GM19238 (cell line): ENCODE results near the gene GRIK4.

Source experiments
- DNase-seq: peaks from one replicate; pipeline ENCODE4 v3.0.0; 2011; ENCODE audit warnings: low spot score; ENCODE audit not compliant: insufficient read length

The GRIK4 gene

DNA sequence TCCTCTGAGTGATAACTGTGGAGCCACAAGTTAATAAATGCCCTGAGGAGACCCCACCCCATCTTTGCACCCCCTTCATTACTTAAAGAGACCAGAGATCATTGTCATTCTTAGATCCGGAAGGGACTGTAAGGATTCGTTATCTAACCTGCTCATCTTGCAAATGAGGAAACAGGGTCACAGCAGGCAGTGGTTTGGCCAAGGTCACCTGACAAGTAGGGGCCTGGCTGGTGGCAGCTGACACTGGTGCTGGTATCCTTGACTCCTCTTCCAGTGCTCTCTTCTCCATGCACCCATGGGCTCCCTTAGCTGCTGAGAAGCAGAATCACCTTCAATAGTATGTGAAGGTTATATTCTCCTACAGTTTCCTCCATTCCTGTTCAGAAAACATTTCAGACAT lies 151.6 kb downstream of the GRIK4 start:
- DNase-seq: no peak

DNA sequence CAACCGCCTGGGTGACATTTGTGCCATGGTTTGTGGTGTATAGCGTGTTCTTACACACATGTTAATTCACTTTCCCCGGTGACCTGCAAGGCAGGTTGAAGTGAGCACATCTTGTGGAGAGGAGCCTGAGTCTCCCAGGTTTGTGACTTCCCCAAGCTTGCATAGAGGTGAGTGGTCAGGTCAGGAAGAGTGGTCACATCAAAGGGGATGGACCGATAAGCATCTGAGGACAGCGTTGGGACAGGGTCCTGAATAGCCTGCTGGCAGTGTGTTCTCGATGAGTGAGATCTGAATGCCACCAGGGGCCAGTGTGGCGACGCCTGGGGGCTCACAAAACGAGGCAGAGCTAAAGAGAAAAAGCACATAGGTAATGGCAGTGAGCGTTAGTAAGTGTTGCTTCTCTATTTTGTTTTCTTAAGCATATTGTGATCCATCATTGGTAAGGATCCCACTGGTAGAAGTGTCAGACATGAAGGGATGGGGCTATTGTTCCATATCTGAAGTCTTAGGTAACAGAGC lies 154.6 kb downstream of the GRIK4 start:
- no peak for DNase-seq

DNA sequence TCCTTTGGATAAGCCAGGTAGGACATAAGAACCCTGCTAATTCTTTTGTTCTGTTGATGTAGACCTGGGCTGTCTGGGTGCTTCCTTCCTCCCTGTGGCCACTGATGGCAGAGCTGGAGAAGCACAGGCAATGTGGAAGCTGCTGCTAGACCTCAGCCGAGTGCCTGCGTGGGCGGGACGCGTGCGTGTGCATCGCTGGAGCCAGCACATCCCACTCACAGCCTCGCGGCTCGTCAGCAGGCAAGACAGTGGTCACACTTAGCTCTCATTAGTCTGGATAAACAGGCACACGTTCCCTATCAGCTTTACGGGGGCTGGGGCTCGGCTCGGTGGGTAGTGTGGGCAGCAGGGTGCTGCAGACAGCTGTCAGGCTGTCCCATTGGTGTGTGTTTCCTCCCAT lies 155.7 kb downstream of the GRIK4 start:
- no peak for DNase-seq

DNA sequence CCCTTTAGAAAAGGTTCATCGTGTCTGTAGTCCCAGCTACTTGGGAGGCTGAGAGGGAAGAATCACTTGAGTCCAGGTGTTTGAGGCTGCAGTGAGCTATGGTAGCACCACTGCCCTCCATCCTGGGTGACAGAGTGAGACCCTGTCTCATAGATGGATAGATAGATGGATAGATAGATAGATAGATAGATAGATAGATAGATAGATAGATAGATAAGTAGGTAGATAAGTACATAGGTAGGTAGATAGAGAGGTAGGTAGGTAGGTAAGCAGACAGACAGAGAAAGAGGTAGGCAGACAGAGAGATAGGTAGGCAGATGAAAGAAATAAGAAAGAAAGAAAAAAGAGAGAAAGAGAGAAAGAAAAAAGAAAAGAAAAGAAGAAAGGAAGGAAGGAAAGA lies 156.4 kb downstream of the GRIK4 start:
- no peak for DNase-seq

DNA sequence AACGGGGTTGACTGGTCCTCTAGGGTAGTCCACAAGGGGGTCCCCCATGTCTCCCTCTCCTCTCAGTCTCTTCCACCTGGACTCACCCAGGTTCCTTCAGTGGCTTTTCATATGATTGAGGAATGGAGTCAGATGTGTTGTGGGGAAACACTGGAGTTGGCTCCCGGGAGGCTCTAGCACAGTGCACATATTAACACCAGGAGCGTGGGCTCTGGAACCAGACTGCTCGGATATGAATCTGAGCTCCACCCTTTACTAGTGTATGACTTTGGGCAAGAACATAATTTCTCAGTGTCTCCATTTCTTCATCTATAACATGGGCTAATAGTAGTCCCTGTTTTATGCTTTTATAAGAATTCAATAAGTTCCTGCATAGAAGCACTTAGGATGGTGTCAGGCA lies 157.0 kb downstream of the GRIK4 start:
- DNase-seq: no peak

DNA sequence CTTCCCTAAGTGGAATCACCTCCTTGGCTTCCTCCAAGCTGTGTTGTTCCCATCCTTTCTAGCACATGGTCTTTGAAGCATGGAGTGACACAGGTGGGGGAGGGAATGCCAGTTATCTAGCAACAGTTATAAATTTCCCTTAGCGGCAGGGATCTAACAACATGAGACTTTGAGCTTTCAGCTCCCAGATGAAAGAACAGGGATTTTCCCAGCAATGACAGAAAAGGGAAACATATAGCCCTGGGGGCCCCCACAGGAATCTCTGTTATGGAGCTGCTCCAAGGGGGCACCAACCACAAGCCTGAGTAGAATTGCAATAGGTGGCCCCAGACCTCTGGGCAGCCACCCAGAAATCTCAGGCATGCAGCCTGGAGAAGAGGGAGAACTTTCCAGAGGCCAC lies 163.0 kb downstream of the GRIK4 start:
- no peak for DNase-seq

DNA sequence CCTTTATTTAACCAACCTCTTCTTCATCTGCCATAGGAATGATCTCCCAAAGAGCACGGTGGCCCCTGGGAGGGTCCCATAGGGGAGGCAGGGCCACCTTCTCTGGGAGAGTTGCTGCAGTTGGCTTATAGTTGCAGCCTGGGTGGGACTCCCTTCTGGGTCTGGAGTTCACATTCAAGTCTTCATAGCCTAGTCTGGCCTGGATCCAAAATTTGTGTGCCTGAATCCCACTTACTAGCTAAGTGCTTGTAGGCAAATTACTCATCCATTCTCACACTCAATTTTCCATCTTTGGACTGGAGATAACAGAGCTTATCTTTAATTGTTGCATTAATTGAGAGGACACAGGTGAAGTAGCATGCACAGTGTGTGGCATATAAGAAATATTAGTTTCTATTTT lies 163.6 kb downstream of the GRIK4 start:
- no peak for DNase-seq

DNA sequence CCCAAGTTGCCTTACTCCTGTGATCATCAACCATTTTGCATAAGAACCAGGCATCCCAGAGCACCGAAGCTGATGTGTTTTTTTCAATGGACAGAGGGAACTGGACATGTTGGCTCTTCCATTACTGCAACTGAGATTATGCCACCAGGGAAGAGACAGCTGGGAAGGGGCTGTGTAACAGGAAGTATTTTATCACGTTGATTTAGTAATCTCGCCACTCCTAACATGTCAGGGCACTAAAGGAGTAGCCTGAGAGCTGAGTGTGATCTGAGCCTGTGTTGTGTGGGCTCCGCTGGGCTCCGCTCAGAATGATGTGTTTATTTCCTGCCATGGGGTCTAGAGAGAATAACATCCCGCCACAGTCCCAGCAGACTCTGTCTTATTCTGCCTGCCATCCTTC lies 165.4 kb downstream of the GRIK4 start:
- no peak for DNase-seq

DNA sequence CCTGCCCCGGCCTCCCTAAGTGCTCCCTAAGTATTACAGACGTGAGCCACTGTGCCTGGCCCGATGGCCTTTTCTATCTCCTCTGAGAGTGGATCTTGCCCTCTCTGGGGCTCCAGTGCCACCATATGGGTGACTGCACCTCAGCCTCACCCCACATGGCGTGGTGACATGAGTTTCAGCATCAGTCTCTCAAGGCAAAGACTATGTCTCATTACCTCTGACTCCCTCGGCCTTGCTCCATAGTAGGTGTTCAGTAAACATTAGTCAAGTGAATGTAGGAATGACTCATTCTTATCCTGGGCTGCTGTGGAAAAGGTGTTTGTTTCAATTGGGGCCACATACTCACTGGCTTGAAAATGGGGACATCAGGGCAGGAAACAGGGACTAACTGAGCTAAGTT lies 168.8 kb downstream of the GRIK4 start:
- DNase-seq: no peak

DNA sequence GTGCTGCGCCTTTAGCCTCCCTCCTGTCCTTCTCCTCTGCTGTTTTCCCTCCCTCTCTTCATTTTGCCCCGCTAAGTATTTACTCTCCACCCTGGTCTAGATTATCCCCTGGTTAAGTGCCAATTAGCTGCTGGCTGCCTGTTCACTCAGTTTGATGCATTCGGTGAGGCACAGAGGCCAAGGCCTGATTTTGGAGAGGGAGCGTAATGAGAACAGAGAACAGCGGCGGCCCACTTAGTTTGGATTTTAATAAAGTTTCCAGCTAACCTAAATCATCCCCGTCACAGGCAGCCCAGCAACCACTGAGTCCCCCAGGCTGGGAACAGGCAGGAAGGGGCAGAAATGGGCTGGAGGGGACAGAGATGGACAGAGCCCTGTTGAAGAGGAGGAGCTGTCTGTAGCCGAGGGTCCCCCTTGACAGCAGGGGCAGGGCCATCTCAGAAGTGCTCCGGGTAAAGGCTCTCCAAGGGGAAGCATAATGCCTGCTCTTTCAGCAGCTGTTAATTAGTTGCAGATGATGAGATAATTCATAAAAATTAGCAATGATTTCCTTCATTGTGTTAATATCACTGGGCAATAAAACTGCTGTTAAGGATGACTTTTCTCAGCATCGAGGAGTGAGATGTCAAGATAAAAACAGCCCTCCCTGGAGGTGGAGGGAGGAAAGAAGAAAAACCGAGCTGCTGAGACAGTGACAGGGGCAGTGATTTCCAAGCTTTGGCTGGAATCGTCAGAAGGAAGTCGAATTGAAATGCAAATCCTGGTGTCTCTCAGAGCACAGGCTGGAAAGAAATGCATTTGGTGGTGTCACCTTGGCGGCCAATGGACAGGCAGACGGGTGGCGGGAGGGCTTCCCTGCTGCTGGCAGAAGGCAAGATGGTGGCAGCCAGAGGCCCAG lies 170.1 kb downstream of the GRIK4 start:
- no peak for DNase-seq

DNA sequence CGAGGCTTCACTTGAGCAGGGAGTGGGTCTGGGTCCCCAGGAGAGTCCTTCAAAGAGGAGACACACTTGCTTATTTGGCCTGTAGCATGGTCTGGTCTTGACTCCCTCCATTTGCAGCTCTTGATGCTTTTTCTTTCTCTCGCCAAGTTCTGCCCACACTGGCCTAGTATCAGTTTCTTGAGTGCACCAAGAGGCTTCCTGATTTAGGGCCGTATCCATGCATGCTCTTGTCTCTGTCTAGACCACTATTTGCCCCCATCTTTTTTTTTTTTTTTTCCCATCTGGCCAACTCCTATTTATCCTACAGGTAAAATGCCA lies 170.7 kb downstream of the GRIK4 start:
- no peak for DNase-seq

DNA sequence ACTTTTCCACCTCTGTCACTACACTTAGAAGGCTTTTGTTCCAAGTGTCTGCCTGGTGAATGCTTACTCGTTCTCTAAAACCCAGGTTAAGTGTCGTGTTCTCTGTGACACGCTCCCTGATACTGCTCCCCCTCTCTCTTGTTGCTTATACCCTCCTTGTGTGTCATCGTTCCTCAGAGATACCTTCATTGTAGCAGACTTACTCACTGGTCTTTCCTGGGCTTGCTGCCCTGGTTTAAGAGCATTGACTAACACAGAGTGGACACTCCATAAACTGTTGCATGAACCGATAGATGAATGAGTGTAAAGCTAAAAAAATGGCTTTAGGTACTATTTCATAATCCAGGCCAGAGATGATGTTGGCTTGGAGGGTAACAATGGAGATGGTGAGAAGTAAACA lies 171.3 kb downstream of the GRIK4 start:
- no peak for DNase-seq

DNA sequence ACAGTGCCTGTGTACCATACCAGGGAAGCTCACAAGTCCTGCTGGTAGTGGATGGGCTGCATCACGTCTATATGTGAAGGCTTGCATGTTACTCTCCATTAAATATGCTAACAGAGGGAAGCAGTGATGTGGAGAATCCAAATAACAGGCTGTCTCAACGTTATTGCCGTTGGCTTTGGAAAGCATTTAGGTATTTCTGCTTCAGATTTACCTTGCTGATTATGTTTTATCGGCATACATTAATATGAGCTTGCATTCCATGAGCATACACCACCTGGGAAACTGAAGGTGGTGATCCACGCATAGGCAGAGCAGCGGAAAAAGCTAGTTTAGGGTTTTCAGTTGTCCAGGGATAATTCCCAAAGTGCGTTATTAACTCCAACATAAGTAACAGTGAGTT lies 175.0 kb downstream of the GRIK4 start:
- no peak for DNase-seq

DNA sequence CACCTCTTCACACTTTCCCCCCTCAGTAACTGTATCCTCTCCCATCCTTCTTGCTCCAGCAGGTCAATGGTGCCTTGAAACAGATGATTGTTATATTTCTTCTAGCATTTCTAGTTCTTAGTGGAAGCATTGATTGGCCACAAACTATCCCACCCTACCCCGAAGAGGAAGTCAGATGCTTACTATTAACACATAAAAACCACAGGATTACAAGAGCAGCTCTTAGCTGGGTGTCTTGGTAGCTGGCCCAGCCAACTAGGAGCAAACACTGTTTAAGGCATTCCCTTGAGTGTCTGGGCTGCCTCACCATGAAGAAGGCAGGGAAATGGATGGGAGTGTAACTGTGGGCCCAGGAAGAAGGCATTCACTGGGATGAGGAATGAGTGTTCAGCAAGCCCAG lies 176.6 kb downstream of the GRIK4 start:
- no peak for DNase-seq

DNA sequence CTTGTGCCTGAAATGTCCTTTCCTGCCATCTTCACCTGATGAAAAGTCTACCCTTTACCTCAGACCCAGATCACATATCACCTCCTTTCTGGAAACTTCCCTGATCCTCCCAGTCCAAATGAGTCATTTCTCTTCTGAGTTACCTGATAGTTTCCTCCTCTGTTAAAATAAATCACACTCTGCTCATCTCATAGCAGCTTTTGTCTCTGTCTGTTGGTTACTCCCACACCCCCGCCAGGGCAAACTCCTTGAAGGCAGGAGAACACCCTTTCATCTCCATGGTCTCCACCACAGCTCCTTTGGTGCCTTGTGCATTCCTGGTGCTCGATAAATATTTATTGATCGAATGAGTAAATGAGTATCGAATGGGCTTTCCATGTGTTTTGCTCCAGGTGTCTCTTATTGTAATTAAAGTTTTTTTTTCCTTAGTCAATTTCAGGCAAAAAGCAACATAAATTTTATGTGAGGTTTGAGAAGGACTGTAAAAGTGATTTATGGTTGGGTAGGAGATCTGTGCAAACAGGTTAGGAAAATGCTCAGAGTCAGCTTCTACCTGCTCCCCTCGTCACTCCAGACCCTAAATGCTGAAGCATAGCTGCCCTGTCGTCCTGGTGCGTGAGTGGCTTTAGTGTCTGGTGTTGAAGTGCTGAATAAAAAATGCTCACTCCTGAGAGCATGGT lies 178.2 kb downstream of the GRIK4 start:
- no peak for DNase-seq

DNA sequence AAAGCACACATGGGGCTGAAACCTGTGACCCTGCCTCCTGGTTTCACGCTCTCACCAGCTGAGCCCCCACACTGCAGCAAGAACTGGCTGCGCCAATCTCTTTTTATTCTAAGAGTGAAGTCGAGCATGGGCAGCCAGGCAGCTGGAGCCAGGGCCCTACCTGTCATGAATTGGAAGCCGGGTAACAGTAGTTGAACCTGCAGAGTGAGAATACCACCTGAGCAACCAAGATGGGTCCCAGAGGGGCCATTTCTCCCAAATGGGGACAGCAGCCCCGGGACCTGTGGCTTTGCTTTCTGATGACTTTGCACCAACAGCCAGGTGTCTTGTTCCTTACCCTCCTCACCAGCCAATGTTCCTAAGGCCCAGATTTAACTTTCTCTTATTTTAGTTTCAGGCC lies 178.9 kb downstream of the GRIK4 start:
- DNase-seq: no peak

DNA sequence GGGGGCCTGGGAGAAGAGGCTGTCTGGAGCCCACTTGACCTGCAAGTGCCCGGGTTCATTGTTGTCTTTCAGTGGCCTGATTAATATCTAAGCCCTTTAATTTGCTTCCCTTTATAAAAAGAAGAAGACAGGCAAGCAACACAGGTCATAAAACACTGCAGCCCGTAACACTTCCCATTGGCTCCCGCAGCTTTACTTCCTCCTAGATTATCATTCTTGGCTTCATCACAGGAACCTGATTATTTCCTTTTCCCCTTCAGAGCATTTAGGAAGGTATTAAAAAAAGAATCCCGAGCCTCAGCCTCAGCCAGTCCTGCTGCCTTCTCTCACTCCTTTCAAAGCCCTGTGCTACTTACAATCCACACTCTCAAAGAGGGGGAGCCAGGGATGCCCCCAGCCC lies 183.2 kb downstream of the GRIK4 start:
- no peak for DNase-seq

DNA sequence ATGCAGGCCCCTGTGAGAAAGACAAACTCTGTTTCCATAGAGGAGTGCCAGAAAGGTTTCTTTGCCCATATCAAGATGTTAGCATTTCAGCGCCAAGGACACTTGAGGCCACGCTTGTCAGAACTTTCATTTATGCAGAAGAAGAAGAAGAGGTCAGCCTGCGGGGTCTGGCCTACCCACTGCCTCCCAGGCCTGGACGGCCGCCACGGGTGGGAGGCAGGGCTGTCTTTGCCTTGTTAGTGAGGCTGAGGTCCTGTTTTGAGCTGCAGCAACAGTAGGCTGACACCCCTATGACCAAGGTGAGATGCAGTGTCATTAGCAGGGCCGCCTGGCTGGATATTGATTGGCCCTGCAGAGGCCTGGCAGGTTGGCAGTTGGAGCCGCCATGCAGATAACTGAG lies 183.9 kb downstream of the GRIK4 start:
- no peak for DNase-seq

DNA sequence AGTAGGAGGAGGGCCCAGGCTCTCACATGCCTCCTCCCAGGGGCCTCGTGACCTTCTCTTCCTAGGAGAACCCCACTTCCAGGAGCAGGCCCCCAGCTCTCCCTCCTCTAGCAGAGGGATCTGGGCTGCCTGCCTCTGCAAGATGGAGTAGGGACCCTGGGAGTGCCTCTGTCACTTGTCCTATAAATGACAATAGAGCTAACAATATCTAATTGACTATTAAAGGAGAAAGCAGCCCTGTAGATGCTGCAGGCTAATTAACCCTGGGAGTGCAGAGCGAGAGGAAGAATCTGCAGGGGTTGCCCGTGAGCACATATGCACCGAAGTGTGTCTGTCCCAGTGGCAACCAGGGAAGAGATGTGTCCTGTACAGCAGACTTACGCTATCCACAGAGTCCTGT lies 184.4 kb downstream of the GRIK4 start:
- DNase-seq: no peak

DNA sequence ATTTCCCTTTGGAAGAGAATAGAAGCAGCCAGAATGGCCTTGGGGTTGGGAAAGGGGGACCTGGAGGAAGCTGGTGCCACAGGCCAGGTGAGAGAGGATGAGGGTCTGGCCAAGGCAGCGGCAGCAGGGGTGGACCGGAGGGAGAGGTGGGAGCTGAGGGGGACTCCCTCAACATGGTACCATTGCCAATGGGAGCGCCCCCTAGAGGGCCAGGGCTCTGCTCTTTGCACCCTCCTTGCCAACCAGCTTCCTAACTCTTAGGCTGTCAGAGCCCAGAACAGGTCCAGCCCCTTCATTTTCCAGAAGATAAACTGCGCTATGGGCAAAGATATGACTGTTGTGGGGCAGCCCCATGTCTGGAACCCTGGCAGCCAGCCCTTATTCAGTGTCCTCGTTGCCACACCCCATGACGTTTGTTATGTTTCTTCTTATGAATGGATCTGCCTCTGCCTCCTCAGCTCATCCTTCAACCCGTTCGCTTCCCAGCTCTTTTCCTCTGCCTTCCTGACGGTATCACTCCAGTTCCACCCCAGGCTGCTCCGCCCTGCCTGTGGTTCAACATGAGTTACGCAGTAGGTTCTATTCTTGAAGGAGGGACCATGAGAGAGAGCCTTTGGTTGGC lies 185.2 kb downstream of the GRIK4 start:
- no peak for DNase-seq

DNA sequence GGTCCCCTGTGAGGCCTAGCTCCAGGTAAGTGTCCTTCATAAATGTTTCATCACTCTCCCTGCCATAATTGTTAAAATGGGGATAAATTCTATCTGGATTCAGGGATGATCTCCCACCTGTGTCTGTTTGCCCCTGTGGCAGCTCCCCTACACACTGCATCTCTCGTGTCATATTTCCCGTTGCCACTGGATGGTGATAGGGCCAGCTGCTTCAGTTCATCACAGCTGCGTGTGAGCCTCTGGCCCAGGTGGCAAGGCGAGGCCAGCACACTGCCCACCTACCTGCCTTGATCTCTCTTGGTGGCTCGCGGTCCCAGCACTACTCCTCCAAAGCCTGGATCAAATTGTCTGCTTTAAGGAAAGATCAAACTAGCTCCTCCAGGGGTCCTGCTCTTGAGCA lies 187.4 kb downstream of the GRIK4 start:
- no peak for DNase-seq

DNA sequence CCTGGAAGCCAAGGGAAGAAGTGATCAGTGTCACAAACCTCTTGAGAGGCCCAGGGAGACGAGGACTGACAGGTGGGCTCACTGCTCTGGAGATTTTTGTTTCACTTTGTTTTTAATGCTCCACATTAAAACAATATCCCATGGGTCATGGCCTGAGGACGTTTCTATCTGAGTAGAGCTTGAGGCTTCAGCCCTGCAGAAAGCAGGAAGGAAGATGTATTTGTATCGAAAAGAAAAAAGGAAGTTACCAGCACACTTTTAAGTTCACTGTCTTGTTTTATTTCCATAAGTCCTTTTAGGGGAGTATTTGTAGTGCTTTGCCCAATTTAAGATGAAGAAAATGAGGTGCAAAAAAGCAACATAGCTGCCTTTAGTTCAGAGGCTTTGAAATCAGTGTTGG lies 191.1 kb downstream of the GRIK4 start:
- peak; percentile 26 for DNase-seq
